NCI-H2107 (cell line): ENCODE data around the gene ENG.
"Not testable (repeated sequence)": the region's sequence is repeated elsewhere in the genome, so short reads cannot be mapped to it uniquely, and the experiment has no call there.

Source experiments
- DNase-seq: peaks from one replicate; lab custom pipeline; 2025; lab: John Stamatoyannopoulos, UW

ENG gene

DNA sequence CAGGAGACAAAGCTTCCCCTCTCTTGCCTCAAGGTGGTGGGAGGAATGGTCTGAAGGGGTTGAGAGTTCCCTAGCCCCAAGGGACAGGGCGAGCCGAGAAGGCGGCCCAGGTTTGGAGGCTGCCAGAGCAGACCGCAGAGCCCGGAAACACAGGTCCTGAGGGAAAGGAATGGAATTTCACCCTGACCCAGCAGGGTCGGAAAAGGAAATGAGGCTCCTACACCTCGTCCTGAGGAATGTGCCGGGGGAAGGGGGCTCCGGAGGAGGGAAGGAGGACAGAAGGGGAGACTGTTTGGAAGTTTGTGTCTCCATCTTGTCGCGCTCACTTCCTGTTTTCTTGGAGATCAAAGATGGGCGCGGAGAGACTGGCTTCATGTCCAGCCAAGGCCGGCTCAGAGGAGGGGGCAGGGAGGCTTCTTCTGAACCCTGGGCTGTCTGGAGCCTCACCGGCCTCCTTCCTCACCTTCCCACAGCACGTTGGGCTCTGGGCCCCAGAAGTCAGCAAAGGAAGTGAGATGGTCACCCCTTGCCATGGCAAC lies 9.6 kb downstream of the ENG start:
- DNase-seq = no peak

DNA sequence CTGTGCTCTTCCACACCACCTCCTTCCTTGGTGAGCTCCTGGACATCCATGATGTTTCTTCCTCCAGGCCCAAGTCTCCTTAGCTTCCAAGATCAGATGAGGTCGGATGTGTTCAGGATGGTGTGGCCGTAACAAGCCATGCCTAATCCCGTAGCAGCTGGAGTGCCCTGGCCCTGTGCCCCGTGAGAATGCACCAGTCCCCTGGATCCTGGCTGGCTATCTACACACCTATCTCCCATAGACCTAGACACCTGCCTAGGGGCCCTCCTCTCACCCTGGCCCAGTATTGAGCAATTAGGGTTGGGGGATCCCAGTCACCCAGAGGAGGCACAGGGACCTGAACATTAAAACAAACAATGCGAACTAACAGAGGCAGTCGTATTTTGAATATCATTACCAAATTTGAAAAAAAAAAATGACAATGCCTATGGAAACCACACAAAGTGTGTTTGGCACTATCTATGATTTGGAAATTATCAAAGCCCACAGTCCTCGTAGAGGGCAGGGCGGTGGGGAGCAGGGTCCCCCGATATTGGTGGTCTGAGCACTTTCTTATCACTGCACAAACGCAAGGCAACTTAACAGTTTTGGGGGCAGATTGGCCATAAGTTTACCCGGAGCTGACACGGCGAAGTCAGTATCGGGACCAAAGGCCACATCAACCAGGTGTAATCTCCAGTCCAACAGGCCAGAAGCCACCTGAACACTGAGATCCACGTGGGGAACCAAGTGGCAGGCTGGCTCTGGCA lies 13.2 kb downstream of the ENG start:
- DNase-seq = no peak

DNA sequence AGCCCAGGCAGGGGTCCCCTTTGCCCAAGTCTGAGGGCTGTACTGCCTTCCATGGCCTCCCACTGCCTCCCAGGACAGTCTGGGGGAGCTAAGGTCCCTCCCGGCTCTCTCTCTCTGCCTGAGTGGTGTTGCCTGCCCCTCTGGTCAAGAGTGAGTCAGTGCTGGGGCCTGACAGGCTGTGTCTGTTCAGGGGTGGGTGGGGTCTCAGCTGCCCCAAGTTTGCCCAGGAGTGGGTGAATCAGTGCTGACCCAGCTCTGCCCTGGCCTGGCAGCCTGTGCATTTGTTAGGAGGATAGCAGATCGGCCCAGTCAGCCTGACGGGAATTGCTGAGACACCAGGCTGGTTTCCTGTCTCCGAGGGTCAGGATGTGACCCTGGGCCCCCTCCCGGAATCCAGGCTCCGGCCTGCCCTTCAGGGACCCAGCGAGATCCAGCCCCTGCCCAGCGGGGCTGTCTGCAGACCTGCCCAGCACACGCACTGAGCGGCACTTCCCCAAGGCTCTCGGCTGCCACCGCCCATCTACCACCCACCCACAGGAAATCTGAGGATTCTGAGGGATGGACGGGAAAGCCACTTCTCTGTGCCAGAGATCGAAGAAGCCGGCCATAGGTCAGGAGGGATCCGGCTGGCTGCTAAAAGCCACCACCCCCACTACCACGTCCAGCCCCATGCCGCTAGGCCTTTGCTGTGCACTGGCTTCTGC lies 15.9 kb downstream of the ENG start:
- DNase-seq = no peak

- DNase-seq = no peak
These were observed 17.1 kb downstream of the ENG start for GRCh38 chr9:127837346-127837745.

DNA sequence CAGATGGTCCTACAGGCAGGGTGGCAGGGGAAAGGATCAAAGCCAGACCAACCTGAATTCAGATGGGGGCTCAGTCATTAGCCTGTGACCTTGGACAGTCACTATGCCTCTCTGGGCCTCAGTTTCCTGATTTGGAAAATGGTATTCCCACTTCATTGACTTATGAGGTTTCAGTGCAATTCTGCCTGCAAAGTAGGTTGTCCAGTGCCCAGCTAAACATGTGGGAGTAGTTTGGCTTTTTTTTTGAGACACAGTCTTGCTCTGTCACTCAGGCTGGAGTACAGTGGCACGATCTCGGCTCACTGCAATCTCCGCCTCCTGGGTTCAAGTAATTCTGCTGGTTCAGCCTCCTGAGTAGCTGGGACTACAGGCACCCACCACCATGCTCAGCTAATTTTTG lies 17.9 kb downstream of the ENG start:
- DNase-seq = not testable (repeated sequence)

GRCh38 chr9:127835991-127836516 lies 18.4 kb downstream of the ENG start:
- DNase-seq = no peak

DNA sequence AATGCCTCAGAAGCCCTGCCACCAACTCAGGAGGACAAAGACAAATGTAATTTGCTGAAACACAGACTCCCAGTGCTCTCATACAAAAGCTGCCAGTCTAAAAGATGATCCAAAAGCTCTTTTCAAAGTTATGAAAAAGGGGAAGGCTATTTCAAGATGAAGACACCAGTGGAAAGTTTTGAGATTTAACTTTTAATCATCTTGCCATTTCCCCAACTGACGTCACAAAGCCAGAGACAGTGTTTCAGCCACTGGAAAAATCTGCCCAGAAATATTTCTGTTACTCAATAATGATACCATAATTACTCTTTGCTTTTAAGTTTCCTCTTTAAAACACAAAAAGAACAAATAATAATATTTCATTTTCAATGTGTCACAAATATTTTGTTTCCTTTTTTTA lies 20.9 kb downstream of the ENG start:
- no peak for DNase-seq

- no peak for DNase-seq
These were observed 22.2 kb downstream of the ENG start for GRCh38 chr9:127832248-127832647.

DNA sequence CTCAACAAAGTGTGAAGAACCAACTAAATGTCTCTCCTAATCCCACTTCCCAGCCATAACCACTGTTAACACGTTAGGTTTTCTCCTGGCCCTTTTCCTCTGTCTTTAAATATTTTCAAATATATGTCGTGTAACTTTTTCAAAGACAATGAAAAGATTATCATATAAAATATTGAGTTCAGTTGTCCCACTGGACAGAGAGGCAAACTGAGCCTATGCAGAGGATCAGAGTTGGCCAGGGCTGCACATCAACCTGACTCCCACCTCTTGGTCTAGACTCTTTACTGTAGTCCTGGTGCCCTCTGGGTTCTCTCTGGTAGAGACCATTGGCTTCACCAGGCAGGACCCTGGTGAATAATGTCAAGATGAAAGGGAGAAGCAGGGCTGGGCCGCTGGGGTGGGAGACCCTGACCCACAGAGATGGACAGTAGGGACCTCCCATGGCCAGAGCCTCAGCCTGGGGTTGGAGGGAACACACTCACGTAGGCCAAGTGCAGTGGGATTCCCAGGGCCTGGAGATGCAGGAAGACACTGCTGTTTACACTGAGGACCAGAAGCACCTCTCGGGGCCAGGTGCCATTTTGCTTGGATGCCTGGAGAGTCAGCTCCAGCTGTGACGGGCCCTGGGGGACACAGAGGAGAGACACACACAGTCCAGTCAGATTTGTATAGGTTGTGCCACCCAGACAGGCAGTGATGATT lies 25.1 kb downstream of the ENG start:
- no peak for DNase-seq

DNA sequence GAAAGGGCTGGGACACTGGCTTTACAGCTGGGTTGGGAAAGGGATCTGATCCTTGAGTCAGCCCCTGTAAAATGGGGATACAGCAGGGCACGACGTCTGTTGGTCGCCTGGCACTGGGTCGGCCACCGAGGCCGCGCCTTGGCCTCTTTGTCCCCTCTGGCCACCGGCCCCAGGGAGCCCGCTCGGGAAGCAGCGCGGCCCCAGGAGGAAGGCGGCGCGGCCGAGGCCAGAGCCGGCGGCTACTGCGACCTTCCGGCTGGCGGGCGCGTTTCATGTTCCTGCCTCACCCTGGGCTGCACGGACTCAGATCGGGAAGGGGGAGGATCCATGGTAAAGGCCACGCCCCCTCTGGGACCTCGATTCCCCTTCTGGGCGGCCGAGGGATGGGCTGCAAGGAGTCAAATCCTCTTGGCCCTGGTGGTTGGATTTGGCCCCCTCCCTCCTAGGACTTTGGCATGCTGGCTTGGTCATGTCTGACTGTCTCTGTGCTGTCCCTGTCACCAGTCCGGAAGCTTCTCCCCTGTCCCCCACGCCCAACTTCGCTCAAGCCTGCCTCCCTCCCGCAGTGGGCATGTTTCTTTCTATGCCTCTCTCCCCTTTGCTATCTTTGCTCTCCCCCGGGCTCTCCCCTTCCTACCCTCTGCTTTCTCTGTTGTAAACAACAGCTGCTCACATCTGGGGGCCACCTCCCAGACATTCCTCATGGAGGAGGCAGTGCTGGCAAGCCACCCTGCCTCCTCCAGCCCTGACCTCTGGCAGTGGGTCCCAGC lies 26.0 kb downstream of the ENG start:
- peak; percentile 21 for DNase-seq

GRCh38 chr9:127826253-127826913 lies 28.1 kb downstream of the ENG start:
- DNase-seq = no peak

DNA sequence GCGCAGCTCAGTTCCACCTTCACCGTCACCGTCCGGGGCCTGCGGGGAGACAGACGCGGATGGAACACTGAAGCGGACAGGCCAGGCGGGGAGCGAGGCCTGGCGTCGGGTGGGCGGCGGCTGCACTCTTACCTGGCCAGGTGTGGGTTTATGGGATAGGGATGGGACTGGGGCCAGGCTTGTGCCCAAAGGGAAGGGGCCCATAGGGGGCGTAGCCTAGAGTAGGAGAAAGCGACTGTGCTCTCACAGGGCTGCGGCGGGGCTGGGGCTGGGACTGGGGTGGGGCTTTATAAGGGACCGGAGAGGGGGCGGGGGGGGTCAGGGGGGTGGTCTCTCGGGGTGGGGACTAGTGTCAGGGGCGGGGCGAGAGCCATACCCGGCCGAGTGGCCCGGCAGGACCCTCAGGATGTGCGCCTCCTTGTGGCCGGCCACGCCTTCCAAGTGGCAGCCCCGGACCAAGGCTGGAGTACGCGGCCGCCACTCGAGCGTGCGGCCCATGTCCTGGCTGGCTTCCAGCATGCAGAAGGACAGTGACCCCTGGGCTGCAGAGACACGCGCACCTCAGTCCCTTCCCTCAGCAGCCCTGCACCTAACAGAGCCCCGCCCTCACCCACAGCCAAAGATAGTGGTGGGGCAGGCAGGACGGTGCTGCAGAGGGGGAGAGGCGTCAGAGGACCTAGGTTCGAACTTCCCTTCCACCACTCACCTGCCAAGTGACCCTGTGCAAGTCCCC lies 29.0 kb downstream of the ENG start:
- DNase-seq = no peak

- DNase-seq = no peak
These were observed 32.4 kb downstream of the ENG start for GRCh38 chr9:127822108-127822507.

GRCh38 chr9:127818574-127818973 lies 35.9 kb downstream of the ENG start:
- DNase-seq = no peak

DNA sequence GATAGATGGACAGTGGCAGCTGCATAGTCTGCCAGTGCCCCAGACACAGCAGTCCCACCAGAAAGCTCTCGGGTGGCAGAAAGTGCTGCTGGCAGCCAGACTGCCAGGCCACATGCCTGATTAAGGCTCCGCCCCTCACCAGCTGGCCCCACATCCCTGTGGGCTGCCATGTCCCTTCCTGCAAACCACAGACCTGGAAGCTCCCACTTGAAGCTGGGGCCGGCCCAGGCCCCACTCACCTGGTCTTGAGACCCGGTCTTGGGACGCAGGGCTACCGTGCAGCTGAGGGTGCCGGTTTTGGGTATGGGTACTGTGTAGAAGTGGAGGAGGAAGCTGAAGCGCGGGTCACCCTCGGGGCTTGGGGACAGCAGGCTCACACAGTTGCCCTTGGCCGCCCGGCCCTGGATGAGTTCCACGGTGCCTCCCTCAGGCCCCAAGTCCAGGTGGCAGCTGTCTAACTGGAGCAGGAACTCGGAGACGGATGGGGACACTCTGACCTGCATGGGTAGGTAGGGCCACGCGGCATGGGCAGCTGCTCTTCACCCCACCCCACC lies 36.5 kb downstream of the ENG start:
- DNase-seq = no peak

DNA sequence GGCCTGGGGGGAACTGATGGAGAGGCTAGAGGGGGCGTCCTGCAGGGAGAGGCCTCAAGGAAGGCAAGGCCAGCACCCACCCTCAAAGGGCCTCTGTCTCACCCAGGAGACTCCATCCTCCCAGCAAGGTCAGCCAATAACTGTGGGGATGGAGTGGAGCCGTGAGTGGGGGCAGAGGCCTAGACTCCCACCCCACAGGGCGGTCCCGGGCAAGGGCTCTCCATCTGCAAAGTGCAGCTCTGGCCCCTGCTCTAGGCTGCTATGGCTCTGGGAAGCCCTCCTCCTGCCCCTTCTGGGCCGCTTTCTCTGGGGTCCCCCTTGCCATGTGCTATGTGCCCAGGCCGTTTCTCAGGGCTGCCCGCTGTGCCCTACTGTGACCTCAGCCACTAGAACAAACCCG lies 37.7 kb downstream of the ENG start:
- DNase-seq = no peak

DNA sequence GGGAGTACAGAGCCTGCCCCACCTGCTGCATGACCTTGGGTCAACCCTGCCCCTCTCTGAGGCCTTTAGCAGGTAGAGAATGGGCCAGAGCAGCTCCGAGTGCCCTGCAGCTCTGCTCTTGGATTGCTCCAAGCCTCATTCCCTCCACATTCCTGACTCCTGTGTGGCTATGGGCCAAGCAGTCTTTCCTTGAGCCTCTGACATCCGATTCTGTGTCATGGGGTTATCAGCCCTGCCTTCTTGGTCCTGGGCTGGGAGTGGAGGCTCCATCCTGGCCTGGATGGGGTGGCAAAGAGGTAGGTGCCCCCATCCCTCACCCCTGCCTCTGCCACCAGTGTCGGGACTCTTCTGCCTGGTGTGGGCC lies 38.1 kb downstream of the ENG start:
- DNase-seq = no peak

DNA sequence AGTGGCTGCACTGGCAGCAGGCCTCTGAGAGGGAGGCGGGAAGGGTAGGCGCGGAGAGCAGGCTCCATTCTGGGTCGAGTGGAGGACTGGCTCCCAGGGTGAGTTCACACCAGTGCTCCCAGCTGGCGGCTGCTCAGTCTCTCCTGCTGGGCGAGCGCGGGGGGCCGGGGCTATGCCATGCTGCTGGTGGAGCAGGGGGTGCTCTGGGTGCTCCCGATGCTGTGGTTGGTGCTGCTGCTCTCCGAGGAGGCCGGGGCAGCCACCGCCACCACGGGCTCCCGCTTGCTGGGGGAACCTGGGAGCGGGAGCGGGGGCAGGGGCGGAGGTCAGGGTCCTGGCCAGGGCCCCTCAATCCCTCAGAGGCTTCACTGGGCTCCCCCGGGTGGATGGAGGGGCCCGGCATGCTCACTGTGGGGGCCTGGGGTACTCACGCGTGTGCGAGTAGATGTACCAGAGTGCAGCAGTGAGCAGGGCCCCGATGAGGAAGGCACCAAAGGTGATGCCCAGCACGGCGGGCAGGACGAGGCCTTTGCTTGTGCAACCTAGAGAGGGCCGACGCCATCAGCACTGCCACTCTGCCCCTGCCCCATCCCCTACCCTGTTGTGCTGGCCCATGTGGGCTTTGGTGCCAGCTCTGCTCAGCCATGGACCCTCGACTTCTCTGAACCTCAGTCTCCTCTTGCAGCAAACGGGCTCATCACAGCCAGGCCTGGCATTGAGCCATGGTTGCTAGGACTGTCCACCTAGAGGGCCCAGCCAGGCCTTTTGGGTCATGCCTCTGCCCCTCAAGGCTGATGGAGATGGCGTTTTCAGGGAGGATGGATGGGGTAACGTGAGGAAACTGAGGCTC lies 38.7 kb downstream of the ENG start:
- no peak for DNase-seq
